Neural cell (in vitro differentiated cells): ENCODE results near the gene P2RY11. TPM values are rescaled to one million over a fixed set of nuclear protein-coding genes. Genes with fewer than 3 reads are reported as not detected.

Source experiments
- H2AFZ ChIP-seq: fragments of 200-600, 300-800 bp; sonication (generic), shearing (Covaris generic); 2 replicates; pipeline ENCODE4 v1.6.0; 2014; ENCODE audit warnings: low read depth, mild to moderate bottlenecking, antibody characterized with exemption, low read length, moderate library complexity
- H3F3A ChIP-seq: fragments of 200-600 bp; shearing (Covaris generic); 2 replicates; pipeline ENCODE4 v1.6.1; 2016; ENCODE audit warnings: mild to moderate bottlenecking, moderate library complexity, mixed read lengths, antibody characterized with exemption, low read length; ENCODE audit not compliant: insufficient read depth, poor library complexity, severe bottlenecking
- H3K27ac ChIP-seq: fragments of 200-600, 300-800 bp; sonication (generic), shearing (Covaris generic); 2 replicates; pipeline ENCODE4 v1.5.1; 2014; ENCODE audit warnings: mild to moderate bottlenecking, low read length, moderate library complexity
- H3K27me3 ChIP-seq: fragments of 300-800, 200-600 bp; sonication (generic), shearing (Covaris generic); 2 replicates; pipeline ENCODE4 v1.6.0; 2014; ENCODE audit warnings: mild to moderate bottlenecking, low read depth, low read length, moderate library complexity; ENCODE audit not compliant: insufficient read depth
- H3K36me3 ChIP-seq: fragments of 300-800, 200-600 bp; sonication (generic), shearing (Covaris generic); 2 replicates; pipeline ENCODE4 v1.5.1; 2014; ENCODE audit warnings: mild to moderate bottlenecking, antibody characterized with exemption, low read length, moderate library complexity; ENCODE audit not compliant: insufficient read depth
- H3K4me2 ChIP-seq: fragments of 300-800, 200-600 bp; sonication (generic), shearing (Covaris generic); 2 replicates; pipeline ENCODE4 v1.6.0; 2014; ENCODE audit warnings: mild to moderate bottlenecking, low read length
- H3K4me3 ChIP-seq: fragments of 300-800, 200-600 bp; sonication (generic), shearing (Covaris generic); 2 replicates; pipeline ENCODE4 v1.5.1; 2014; ENCODE audit warnings: mild to moderate bottlenecking, low read length, moderate library complexity
- H3K79me2 ChIP-seq: fragments of 200-600 bp; shearing (Covaris generic); replicated peaks from 2 replicates; pipeline ENCODE4 v1.6.0; 2014; ENCODE audit warnings: mild to moderate bottlenecking, low read length, moderate library complexity; ENCODE audit not compliant: insufficient read depth
- H3K9ac ChIP-seq: fragments of 300-800, 200-600 bp; sonication (generic), shearing (Covaris generic); 2 replicates; pipeline ENCODE4 v1.6.1; 2016; ENCODE audit warnings: mild to moderate bottlenecking, low read length, mixed read lengths
- H3K9me2 ChIP-seq: fragments of 200-600 bp; shearing (Covaris generic); 2 replicates; pipeline ENCODE4 v1.6.1; 2016; ENCODE audit warnings: mild to moderate bottlenecking, low read length, mixed read lengths; ENCODE audit not compliant: insufficient read depth
- H3K9me3 ChIP-seq: fragments of 200-600, 300-800 bp; sonication (generic), shearing (Covaris generic); 2 replicates; pipeline ENCODE4 v1.6.1; 2016; ENCODE audit warnings: mild to moderate bottlenecking, mixed run types, low read length, moderate library complexity, mixed read lengths
- H4K20me1 ChIP-seq: fragments of 200-600 bp; shearing (Covaris generic); 2 replicates; pipeline ENCODE4 v1.6.1; 2016; ENCODE audit warnings: mild to moderate bottlenecking, mixed run types; ENCODE audit not compliant: insufficient read depth
- EP300 ChIP-seq: fragments of 450-650 bp; conservative IDR thresholded peaks from 2 replicates; pipeline ENCODE4 v1.6.1; 2014; ENCODE audit warnings: antibody characterized with exemption, mild to moderate bottlenecking, moderate library complexity; ENCODE audit not compliant: poor library complexity, severe bottlenecking
- EZH2 ChIP-seq: fragments of 200-600, 300-800 bp; shearing (Covaris generic), sonication (generic); IDR thresholded peaks from 2 replicates; pipeline ENCODE4 v1.6.1; 2014; ENCODE audit warnings: antibody characterized with exemption, low read length, borderline replicate concordance, mild to moderate bottlenecking; ENCODE audit not compliant: insufficient read depth, poor library complexity, severe bottlenecking
- MXI1 ChIP-seq: fragments of 450-650 bp; conservative IDR thresholded peaks from 2 replicates; pipeline ENCODE4 v1.6.1; 2014; ENCODE audit warnings: antibody characterized with exemption, mild to moderate bottlenecking; ENCODE audit not compliant: poor library complexity, severe bottlenecking
- POLR2AphosphoS5 ChIP-seq: IDR thresholded peaks from 2 replicates; pipeline ENCODE4 v1.6.1; 2012
- RAD21 ChIP-seq: fragments of 450-650 bp; conservative IDR thresholded peaks from 2 replicates; pipeline ENCODE4 v1.6.1; 2014; ENCODE audit warnings: antibody characterized with exemption, mild to moderate bottlenecking, moderate library complexity
- SMC3 ChIP-seq: fragments of 450-650 bp; conservative IDR thresholded peaks from 2 replicates; pipeline ENCODE4 v1.6.1; 2014; ENCODE audit warnings: antibody characterized with exemption, mild to moderate bottlenecking, moderate library complexity; ENCODE audit not compliant: poor library complexity
- TAF1 ChIP-seq: IDR thresholded peaks from 2 replicates; pipeline ENCODE4 v1.6.1; 2012; ENCODE audit warnings: low read depth
- polyA plus RNA-seq: library from polyadenylated mRNA; depleted of rRNA; stranded (reverse); fragments of >200 nt; gene quantifications from 2 replicates; pipeline ENCODE4 v1.2.3, GENCODE V29; 2014
- TF ChIP-seq, protein P1 (sequence below): IDR thresholded peaks from 2 replicates; pipeline ENCODE4 v1.6.1; 2012; ENCODE audit warnings: borderline replicate concordance
- TF ChIP-seq, protein P2 (sequence below): fragments of 450-650 bp; IDR thresholded peaks from 2 replicates; pipeline ENCODE4 v1.5.1; 2014; ENCODE audit warnings: antibody characterized with exemption, mild to moderate bottlenecking, moderate library complexity; ENCODE audit not compliant: poor library complexity, severe bottlenecking

Gene P2RY11
- polyA plus RNA-seq, 1 donor from 2014 or later = 5.4 TPM

DNA sequence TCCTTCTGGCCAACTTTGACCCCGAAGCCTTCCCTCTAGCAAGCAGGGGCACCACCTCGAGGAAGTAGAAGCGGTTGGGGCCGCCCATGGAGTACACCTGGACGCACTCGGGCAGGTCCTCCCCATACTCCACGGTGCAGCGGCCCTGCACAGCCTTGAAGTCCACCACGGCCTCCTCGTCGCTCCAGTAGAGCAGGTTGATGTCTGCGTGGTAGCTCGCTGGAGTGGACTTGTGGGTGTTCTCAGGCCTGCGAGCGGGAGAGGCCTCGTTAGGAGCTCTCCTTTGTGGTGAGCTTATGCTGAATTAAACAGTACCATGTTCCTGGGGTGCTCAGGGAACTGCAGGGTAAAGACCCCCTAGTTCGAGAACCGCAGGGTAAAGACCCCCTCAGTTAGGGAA lies 30.5 kb downstream of the P2RY11 start:
- Histone ChIP-seq H3K79me2 (no peaks in the 10 kb centered on the region), H3K27ac (no peak overlapping the region), H3K4me3 (no peak overlapping the region), H3F3A (no peaks in the 10 kb centered on the region), H3K9me2 (no peaks in the 10 kb centered on the region), H3K27me3 (no peaks in the 10 kb centered on the region), H3K36me3 (peaks cover 4% of the 10 kb centered on the region), H3K4me2 (no peak overlapping the region), H3K9ac (no peak overlapping the region), H3K9me3 (no peaks in the 10 kb centered on the region), H2AFZ (no peak overlapping the region), H4K20me1 (no peaks in the 10 kb centered on the region)
- TF ChIP-seq TAF1 (no peak), SMC3 (no peak), POLR2AphosphoS5 (no peak), RAD21 (no peak), EZH2 (no peak), EP300 (no peak), MXI1 (no peak)
- TF ChIP-seq, protein P1, sequence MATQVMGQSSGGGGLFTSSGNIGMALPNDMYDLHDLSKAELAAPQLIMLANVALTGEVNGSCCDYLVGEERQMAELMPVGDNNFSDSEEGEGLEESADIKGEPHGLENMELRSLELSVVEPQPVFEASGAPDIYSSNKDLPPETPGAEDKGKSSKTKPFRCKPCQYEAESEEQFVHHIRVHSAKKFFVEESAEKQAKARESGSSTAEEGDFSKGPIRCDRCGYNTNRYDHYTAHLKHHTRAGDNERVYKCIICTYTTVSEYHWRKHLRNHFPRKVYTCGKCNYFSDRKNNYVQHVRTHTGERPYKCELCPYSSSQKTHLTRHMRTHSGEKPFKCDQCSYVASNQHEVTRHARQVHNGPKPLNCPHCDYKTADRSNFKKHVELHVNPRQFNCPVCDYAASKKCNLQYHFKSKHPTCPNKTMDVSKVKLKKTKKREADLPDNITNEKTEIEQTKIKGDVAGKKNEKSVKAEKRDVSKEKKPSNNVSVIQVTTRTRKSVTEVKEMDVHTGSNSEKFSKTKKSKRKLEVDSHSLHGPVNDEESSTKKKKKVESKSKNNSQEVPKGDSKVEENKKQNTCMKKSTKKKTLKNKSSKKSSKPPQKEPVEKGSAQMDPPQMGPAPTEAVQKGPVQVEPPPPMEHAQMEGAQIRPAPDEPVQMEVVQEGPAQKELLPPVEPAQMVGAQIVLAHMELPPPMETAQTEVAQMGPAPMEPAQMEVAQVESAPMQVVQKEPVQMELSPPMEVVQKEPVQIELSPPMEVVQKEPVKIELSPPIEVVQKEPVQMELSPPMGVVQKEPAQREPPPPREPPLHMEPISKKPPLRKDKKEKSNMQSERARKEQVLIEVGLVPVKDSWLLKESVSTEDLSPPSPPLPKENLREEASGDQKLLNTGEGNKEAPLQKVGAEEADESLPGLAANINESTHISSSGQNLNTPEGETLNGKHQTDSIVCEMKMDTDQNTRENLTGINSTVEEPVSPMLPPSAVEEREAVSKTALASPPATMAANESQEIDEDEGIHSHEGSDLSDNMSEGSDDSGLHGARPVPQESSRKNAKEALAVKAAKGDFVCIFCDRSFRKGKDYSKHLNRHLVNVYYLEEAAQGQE = no peak
- TF ChIP-seq, protein P2, sequence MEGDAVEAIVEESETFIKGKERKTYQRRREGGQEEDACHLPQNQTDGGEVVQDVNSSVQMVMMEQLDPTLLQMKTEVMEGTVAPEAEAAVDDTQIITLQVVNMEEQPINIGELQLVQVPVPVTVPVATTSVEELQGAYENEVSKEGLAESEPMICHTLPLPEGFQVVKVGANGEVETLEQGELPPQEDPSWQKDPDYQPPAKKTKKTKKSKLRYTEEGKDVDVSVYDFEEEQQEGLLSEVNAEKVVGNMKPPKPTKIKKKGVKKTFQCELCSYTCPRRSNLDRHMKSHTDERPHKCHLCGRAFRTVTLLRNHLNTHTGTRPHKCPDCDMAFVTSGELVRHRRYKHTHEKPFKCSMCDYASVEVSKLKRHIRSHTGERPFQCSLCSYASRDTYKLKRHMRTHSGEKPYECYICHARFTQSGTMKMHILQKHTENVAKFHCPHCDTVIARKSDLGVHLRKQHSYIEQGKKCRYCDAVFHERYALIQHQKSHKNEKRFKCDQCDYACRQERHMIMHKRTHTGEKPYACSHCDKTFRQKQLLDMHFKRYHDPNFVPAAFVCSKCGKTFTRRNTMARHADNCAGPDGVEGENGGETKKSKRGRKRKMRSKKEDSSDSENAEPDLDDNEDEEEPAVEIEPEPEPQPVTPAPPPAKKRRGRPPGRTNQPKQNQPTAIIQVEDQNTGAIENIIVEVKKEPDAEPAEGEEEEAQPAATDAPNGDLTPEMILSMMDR = no peak

DNA sequence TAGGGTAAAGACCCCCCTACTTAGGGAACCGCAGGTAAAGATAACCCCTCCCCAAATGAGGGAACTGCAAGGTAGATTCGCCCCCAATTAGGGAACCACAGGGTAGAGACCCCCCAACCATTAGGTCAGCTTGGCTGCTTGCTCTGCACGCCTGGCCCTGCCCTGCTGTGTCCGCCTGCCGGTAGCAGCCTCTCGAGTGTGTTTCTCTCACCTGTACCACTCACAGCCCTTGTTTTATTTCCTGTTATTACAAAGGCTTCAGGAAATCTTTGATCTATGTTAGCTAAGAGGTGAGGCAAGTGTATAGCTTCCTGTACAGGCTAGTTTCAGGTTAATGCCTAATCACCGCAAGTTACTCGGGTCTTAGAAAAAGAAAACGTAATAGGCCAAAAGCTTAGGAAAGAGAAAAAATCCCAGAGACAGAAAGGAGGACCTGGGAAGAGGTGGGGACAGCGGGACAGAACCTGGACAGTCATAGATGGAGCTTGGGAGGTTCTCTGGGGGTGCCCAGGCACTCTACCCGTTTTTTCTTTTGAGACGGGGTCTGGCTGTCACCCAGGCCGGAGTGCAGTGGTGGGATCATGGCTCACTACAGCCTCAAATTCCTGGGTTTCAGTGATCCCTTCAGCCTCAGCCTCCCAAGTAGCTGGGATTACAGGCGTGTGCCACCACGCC lies 31.3 kb downstream of the P2RY11 start:
- H3K36me3 ChIP-seq = peaks cover 4% of the 10 kb centered on the region

More for the DNA sequence above, 31.3 kb downstream of the P2RY11 start:
- no peak overlapping the region for H3K9ac ChIP-seq
- H3K9me3 ChIP-seq = no peaks in the 10 kb centered on the region
- no peaks in the 10 kb centered on the region for H4K20me1 ChIP-seq
- no peaks in the 10 kb centered on the region for H3K27me3 ChIP-seq
- no peaks in the 10 kb centered on the region for H3F3A ChIP-seq
- no peaks in the 10 kb centered on the region for H3K79me2 ChIP-seq
- H3K27ac ChIP-seq = no peak overlapping the region
- TF ChIP-seq POLR2AphosphoS5 (no peak), TAF1 (no peak), MXI1 (no peak), EZH2 (no peak), SMC3 (no peak), EP300 (no peak), RAD21 (no peak)
- TF ChIP-seq, protein P2 = no peak
- TF ChIP-seq, protein P1 = no peak
- H2AFZ ChIP-seq = no peak overlapping the region
- no peak overlapping the region for H3K4me2 ChIP-seq
- no peaks in the 10 kb centered on the region for H3K9me2 ChIP-seq
- H3K4me3 ChIP-seq = no peak overlapping the region
